ENCODE results near the gene ELFN1.

The ELFN1 gene

DNA sequence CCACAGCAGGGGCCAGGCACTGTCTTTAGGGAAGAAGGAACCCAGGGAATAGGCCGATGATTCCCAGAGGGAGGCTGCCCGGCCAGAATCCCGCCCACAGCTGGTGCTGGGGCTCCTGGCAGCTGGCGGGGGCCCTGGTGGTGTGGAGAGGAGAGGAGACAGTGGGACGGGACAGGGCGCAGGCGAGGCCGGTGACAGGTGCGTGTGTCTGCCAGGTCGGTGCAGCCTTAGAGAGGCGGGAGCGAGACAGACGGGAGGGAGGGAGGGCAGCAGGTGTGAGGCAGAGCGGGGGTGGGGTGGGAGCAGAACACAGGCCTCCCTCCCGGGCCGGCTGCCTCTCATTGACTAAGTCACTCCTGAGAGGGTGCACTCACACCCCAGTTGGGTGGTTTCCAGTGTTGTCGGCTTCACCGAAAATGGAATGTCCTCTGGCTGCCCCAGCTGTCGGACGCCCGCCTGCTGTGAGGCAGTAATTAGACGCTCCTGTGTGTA lies 55.2 kb downstream of the ELFN1 start:
- DNase-seq (ENCODE audit: low read depth, low spot score) = no peak

DNA sequence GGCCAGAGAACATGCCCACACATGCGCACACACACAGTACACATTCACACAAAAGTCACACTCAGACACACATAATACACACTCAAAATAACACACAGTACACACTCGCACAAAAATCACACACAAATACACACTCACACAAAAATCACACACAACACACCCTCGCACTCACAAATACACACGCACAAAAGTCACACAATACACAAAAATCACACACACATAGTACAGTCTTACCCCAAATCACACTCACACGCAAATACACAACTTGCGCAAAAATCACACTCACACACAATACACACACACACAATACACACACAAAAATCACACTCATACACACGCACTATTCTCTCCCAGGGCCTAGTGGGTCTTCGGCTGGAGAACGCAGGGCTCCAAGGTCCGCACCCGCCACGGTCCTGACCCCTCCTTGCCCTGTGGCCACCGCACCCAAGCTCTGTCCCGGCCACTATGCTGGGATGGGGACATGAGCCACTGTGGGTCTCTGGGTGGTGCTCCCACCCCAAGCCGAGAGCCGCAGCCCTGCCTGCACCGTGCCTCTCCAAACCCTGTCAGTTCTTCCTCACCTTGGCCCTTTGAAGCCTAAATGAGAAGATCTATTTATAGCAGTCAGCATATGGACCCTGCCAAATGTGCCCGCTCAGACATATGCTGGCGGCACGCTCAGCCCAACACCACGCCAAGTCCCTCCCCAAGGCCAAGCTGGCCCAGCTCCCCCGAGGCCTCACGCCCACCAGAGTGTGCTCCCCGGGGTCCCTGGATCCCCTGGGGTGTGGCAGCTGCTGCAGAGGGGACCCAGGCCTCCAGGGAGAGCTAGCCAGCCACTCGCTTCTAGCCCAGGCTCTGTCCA lies 55.9 kb downstream of the ELFN1 start:
- no peak for DNase-seq (ENCODE audit: low read depth, low spot score)

DNA sequence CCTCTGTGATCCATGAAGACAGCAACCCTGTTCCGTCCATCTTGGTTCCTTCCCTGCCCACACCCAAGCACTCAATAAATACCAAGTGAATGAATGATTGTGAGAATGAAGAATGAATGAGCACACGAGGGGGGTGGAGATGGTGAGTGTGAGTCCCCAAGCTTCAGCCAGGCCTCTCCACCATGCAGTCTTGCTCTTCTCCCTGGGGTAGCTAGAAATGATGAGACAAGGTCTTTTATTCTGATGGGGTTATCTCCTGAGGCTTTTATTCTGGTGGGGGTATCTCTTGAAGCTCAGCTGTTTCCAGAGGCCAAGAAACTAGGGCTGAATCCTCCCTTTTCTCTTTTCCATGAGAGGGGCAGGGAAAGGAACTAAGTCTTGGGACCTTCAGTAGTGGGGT lies 57.0 kb downstream of the ELFN1 start:
- DNase-seq (ENCODE audit: low read depth, low spot score) = no peak

DNA sequence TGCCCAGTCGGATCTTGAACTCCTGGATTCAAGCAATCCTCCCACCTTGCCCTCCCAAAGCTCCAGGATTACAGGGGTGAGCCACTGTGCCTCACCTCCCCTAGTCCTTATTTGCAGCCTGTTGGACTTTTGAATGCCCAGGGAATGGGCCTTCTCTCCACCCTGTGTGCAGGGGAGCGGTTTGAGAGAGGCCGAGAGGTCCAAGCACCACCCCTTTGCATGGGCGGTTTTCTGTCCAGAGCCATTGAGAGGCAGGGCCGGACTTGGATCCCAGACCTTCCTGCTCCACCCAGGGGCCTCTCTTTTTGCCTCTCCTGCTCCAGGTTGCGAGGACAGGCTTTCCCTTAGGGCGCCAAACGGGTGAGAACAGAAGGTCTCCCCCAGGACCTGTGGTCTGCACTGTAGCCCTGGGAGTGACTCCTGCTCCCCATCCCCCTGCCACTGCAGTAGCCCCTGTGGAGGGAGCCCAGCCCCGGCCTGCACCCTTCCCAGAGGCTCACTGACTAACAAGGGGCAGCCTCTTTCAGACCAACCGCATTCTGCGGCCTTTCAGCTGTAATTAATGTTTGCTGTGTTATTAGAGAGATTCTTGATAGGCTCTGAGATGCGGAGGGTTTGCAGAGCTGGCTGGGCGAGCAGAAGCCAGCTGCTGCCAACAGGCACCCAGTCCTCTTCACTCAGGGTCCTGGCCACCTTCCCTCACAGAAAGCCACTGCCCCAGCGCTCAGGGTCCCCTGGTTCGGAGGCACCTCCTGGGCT lies 57.9 kb downstream of the ELFN1 start:
- DNase-seq (ENCODE audit: low read depth, low spot score) = no peak

DNA sequence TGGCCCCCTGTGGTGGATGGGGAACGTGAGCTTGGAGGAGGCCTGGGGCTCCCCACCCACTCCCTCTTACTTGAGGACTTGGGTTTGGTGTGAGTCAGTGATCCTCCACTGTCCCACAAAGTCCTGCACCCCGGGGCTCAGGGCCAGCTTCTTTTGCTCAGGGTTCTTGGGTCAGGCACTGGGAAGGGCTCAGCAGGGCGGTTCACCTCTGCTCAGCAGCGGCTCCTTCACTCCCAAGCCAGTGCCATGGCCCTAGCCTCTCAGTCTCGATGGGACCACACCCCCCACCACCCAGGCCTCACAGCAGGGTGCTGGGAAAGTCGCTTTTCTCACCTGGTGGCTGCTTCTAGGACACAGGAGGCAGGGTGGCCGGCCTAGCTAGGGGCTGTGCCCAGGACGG lies 59.1 kb downstream of the ELFN1 start:
- DNase-seq (ENCODE audit: low read depth, low spot score) = no peak

DNA sequence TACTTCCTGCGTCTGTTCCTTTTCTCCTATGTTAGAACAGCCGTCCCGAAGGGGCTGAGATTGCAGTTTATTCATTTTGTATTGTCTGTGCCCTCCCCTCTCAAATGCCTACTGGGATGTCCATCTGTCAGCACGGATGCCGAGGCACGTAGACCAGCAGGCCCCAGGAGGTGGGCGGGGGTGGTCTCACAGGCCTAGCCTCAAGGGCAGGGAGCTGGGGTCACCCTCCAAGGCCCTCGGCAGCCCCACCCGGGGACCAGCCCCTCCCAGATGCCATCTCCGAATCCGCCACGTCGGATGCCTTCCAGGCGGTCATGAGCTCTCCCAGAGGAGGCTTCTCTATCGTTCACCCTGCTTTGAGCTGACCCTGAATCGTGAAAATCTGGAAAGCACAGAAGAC lies 59.7 kb downstream of the ELFN1 start:
- DNase-seq (ENCODE audit: low read depth, low spot score) = no peak

DNA sequence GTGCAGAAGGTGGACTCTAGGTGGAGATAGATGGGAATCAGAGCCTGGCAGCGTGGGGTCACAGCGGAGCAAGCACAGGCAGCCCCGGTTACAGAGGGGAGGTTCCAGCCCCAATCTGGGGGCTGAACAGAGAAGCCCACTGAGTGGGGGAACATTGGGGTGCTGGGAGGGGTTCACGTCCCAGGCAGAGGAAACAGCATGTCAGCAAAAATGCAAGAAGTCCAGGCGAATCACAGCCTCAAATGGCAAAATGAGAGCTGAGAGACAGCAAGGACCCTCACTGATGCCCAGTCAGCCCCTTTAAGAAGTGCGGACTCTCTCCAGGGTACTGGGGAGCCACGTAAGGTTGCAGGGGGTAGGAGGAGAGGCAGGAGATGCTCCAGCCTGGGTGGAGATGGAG lies 62.0 kb downstream of the ELFN1 start:
- DNase-seq (ENCODE audit: low read depth, low spot score) = no peak

DNA sequence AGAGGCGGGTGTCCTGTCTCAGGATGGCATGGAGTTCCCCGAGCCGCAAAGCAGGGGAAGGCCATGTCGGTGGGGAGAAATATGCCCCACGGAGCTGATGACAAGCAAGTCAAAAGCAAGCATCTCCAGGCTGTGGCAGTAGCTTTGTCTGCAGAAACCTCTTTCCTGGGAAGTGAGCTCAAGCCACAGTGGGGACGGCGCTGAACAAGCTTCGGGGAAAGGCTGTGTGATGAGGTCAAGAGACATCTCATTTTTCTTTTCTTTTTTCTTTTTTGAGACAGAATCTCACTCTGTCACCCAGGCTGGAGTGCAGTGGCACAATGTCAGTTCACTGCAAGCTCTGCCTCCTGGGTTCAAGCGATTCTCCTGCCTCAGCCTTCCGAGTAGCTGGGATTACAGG lies 62.6 kb downstream of the ELFN1 start:
- DNase-seq (ENCODE audit: low read depth, low spot score) = no peak

DNA sequence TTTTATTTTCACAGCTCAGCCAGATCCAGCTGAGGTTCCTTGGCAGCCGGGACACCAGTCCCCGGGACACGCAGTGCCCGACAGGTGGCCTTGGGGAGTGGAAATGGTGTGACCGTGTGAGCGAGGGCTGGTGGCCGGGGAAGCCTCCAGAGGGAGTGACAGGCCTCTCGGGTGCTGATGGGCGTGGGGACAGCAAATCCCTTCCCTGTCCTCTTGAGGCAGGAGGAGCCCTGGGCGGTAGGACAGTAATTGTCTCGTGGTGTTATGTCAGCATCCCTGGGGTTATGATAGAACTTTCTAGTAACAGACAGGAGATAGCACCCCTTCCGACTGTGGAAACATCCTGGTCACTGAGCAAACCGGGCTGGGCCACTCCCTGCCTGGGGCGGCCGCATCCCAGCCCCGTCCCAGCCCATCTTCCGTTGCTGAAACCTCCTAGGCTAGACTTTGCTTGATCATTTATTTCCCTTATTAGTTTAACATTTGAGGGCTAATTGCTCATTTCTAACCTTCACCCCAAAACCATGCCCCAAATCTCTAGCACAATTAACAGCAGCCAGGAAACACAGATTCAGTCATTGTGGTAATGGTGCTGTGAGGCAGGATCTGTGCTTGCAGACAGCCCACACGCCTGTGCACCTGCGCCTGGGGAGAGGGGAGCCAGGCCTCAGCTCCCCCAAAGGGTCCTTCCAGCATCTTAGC lies 63.3 kb downstream of the ELFN1 start:
- no peak for DNase-seq (ENCODE audit: low read depth, low spot score)

DNA sequence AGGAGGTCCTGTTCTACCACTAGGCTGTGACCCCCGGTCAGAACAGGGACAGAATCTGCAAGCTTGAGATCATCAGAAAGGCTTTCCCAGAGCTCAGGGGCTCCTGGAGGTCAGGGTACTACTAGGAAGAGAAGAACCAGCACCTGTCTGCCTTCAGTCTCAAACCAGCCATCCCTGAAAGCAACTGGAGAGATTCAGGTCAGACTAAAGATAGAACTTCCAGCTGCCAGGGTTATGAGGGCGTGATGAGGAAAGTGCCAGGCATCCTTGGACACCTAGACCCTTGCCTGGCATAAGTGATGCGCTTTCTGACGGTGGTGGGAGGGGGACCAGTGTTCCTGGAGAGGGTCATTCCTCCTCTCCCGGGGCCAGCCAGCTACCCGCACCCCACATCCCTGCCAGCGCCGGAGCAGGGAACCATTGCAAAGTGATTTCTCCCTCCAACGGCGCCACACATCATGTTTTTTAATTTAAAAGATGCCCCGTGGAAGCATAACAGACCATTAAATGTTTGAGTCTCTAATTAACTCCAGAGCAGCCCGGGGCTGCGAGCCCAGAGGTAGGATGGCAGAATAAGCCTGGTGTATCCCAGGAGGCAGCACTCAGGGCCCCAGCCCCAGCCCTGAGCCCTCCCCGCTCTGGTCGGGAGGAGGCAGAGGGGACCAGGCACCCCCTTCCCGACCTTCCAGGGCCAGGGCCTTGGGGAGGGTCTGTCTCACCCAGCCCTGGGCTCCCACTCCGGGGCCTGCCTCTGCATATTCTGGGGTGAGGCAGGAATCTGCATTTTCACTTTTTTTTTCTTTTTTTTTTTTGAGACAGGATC lies 64.0 kb downstream of the ELFN1 start:
- DNase-seq (ENCODE audit: low read depth, low spot score) = no peak

DNA sequence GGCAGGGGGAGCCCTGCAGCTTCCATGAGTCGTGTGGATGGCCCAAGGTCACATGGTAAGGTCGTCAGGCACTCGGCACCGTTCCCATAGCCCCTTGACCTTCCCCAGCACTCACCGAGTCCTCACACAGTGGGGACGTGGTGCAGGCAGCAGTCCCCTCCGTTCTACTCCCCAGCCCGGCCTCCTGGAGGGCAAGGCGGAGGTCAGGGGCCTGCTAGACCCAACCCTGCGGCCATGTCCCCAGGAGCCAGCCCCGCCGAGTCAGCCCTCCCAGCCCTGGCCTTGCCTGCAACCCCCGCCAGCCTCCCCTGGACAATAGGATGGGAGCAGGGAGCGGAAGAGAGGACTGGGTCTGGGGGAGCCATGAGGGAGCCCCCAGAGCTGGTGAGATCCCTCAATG lies 65.2 kb downstream of the ELFN1 start:
- no peak for DNase-seq (ENCODE audit: low read depth, low spot score)

DNA sequence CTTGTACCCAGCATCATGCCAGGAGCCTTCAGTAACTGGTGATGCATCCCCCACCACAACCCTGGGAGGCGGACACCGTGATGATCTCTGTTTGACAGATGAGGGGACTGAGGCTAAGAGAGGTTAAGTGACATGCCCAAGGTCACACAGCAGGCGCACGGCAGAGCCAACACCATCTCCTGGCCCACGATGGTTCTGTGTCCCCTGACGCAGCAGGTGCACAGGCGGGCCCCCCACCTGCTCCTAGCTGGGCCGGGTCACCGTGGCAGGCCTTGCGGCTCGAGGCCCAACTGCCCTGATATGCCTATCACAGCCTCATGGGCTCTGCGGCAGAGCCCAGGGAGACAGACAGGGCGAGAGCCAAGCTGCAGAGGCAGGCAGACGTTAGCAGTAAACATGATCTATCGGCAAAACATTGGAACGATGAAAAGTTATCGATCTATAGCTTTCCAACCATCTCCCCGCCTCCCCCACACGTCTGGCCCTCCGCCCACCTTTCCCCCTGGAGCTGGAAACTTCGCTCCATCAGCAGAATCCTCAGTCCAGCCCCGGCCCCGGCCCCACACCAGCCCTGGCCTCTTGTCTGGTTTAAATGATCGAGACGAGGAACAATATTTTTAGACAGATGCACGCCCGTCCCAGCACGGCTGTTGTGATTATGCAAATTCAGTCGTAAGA lies 65.9 kb downstream of the ELFN1 start:
- DNase-seq (ENCODE audit: low read depth, low spot score) = no peak

DNA sequence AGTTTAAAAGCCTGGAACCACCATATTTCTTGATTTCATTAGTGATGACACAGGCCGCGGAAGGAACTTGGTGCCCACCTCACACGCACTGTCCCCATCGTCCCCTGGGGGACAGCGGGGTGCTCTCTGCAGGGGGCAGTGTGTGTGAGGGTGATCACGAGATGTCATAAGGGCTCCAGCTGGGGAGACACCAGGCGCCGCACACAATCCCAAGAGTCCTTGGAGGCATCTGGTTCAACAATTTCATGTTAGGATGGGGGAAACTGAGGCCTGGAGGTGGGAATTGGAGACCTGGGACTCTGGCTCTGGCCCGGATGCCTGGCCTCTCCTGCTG lies 66.4 kb downstream of the ELFN1 start:
- DNase-seq (ENCODE audit: low read depth, low spot score) = no peak

DNA sequence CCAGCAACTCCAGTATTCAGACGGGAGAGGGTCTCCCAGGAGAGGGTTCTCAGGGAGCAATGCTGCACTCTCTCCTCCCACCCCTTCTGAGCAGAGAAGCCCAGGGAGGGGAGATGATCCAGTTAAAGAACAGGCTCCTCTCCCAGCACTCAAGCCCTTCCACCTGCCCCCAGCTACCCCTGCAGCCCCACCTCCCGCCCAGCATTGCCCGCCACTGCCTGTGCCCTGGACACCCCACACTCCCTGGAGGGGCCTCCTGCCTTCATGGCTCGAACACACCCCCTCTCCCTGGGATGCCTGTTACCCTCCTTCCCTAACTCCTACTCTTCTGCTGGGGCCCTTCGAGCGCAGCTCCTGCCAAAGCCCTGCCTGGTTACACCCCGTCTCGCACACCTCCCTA lies 66.8 kb downstream of the ELFN1 start:
- no peak for DNase-seq (ENCODE audit: low read depth, low spot score)

DNA sequence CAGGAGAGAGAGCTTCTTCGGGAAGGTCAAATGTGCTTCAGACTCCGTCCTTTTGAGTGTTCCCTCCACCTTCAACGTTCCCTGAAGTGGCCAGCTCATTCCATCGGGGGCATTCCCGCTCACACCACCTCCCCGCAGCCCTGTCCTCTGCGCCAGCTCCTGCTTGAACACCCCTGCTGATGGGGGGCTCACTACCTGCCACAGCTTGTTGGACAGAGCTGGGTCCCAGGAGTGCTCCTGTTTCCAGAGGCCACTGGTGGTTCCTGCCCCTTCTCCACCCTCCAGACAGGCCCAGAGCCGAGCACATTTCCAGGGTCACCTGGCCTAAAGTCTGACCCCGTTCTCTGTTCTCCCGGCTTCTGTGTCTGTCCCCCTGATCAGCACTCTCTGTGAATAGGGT lies 67.4 kb downstream of the ELFN1 start:
- DNase-seq (ENCODE audit: low read depth, low spot score) = no peak

DNA sequence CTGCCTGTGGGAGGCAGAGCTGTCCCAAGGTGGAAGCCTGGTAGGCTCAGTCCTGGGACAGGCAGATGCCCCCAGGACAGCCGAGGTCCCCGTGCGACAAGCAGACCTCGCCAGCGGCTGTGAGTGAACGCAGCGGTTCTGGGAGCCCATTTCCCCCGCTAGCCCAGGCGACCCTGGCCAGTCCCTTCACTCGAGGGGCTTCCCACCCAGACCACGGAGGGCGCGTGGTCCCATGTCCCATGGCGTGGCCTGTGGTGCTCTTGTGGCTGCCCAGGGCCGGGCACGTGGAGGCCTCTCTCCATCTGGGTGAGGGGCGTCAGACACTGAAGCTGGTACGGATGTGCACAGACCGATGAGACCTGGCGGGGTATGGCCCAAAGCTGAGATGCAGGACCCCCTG lies 67.9 kb downstream of the ELFN1 start:
- DNase-seq (ENCODE audit: low read depth, low spot score) = no peak

DNA sequence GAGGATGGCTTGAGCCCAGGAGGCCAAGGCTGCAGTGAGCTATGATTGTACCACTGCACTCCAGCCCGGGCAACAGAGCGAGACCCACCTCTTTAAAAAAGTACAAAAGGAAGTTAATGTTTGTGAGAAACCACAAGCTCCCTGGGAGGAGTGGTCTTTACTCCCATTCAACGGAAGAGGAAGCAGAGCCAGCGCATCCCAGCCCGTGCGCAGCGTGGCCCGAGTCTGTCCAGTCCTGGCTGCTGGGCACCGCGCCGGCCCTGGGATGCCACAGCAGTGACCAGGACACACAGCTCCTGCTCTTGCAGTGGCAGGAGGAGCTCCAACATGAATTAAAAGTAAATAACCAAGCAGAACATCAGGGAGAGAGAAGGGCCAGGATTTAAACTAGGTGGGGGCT lies 68.4 kb downstream of the ELFN1 start:
- DNase-seq (ENCODE audit: low read depth, low spot score) = no peak

DNA sequence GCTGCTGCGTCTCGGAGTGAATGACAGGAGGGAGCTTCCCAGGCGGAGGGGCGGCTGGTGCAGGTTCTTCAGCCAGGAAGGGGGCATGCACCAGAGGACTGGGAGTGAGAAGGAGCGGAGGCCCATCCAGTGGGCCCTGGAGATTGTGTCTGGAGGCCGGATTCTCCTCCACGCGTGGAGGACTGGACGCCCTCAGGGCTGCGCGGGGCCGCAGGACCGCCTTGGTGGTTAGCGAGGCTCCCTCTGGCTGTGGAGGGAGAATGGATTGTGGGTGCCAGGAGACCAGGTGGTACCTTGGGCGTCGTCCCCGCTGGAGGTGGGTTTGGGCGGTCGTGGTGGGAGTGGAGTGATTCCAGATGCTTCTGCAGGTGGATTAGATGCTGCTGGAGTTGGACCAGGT lies 68.9 kb downstream of the ELFN1 start:
- no peak for DNase-seq (ENCODE audit: low read depth, low spot score)

DNA sequence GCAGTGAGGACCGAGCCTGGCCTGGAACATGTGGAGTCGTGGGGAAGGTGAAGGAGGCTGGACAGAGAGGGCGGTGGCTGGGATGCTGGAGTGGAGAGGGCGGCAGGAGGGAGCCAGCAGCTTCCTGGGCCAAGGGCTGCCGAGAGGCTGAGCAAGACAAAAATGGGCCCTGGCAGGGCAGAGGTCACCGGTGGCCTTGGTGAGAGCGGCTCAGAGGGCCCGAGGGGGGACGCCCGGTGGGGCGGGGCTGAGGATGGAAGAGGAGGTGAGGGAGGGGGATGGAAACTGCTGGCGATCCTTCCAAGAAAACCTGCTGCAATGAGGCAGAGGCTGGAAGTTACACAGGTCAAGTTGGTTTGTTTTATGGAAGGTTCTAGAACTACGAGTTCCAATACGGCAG lies 69.5 kb downstream of the ELFN1 start:
- no peak for DNase-seq (ENCODE audit: low read depth, low spot score)

DNA sequence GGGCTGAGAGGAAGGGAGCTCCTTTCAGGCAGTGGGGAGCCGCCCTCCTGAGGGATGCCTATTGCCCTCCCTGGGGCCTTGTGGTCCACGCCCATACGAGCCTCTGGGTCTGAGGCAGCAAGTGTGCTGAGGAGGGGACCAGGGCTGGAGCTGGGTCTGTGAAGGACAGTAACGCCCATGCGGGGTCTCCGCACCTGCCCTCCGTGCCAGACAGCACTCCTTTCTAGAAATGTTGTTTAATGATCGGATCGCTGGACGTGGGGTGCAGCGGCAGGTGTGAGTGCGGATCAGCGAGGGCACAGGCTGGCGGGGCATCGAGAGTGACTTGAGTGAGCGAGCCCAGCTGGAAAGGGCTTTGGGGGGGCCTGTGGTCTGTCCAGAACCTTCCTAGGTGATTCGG lies 70.1 kb downstream of the ELFN1 start:
- no peak for DNase-seq (ENCODE audit: low read depth, low spot score)

DNA sequence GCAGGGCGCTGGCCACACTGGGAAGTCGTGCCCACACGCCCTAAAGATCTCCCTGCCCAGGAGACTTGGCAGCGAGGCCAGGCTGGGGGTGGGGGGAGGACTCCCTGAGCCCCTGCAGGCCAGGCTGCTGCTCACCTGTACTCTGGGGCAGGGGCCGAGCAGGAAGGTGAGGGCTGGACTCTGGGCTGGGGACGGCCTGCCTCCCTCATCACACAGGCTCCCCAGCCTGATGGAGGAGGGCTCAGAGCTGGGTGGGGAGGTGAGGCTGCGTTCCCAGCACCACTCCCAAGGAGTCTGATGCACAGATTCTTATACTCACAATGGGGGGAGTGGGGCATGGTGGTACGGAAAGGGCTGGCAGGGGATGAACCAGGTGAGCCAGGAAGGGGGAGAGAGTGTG lies 71.2 kb downstream of the ELFN1 start:
- DNase-seq (ENCODE audit: low read depth, low spot score) = no peak

Data from activated naive CD8-positive, alpha-beta T cell treated with anti-CD3 and anti-CD28 coated beads, Interleukin-2, amount 50 U/mL, for 16 hours (primary cell).